Stimulated activated CD8-positive, alpha-beta memory T cell treated with anti-CD3 and anti-CD28 coated beads, Interleukin-4, amount 100 ng/mL, for 24 hours (primary cell): Measurements from ENCODE around the gene PPWD1.

Experiments
- DNase-seq: peaks from one replicate; pipeline ENCODE4 v3.0.0-alpha.2; 2020; ENCODE audit warnings: low read depth

Gene PPWD1

GRCh38 chr5:65624025-65624570, 61.0 kb downstream of the PPWD1 start, which contains the start of gene TRIM23:
Gene TRIM23 (minus strand): TSS chr5:65624333. CDS start chr5:65624274, 59 bp downstream.
- DNase-seq = peak; percentile 85

- peak; percentile 63 for DNase-seq
Observed at GRCh38 chr5:65624571-65625555, 61.8 kb downstream of the PPWD1 start, which contains the start of the genes SHLD3 and TRAPPC13. Gene SHLD3 (plus strand): TSS chr5:65625027. CDS start chr5:65629588, 4,561 bp downstream. Gene TRAPPC13 (plus strand): TSS chr5:65625027. CDS start chr5:65625061, 34 bp downstream.

DNA sequence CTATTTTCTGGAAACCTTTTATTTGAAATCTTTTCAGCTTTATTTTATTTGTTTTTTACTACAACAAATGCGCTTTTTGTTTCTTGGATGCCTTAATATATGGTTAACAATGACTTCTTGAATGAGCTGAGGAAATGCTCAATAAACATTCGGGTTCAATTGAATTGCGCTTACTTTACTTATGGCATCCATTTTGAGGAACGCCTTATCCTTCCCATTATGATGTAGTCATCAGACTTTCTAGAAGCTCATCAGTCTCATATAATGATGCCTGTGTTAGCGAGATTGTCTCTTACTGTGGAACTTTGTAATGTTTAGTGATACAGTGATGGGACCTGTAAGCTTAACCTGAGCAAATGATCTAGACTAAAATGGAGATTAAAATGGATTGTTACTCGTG, 62.6 kb downstream of the PPWD1 start:
- no peak for DNase-seq

DNA sequence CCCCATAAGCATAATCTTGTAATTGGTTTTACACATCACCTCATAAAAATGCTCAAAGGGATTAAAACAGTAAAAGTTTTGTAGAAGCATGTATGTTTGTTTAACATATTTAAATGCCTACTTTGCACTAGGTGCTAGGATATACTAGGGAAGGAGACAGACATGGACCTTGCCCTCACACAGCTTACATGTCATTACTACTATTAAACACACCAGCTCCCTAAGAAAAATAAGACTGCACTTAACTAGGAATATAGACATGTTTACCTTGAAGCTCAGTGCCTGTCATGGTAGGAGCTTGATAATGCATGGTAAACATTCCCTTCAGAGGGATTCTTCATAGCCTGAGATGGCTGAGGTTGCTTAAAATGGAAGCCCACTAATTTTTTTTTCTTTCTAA, 67.9 kb downstream of the PPWD1 start:
- no peak for DNase-seq
